SK-MEL-5 (cell line): ENCODE measurements around the gene SERPINB8. TPM values are rescaled to one million over a fixed set of nuclear protein-coding genes. Genes with fewer than 3 reads are reported as not detected.

ENCODE experiments used
- total RNA-seq: library from RNA; depleted of rRNA; stranded (reverse); fragments of >200 nt; shearing (Covaris generic); gene quantifications from 2 replicates; pipeline ENCODE4 v1.2.3, GENCODE V29; 2014; rRNA removed

SERPINB8 gene
- total RNA-seq, 1 experiment from 2014 or later, result 9.2 TPM

Other genes starting within 250 kb of the SERPINB8 start
- 0.21 and 0.59 TPM in 2 replicates for gene SERPINB7, start 194.7 kb upstream of the SERPINB8 start, total RNA-seq
- gene SERPINB2, start 82.4 kb upstream of the SERPINB8 start, total RNA-seq, result 0.35 TPM in 1 of 2 replicates, not detected in the other
- 1.2 TPM in 1 of 2 replicates, not detected in the other for gene SERPINB10, start 62.1 kb upstream of the SERPINB8 start, total RNA-seq
- not detected in 2 replicates for gene HMSD, start 20.8 kb upstream of the SERPINB8 start, total RNA-seq
- gene LINC00305, start 179.0 kb downstream of the SERPINB8 start, total RNA-seq, result not detected in 2 replicates